ENCODE results near the gene PKM.

PKM gene

DNA sequence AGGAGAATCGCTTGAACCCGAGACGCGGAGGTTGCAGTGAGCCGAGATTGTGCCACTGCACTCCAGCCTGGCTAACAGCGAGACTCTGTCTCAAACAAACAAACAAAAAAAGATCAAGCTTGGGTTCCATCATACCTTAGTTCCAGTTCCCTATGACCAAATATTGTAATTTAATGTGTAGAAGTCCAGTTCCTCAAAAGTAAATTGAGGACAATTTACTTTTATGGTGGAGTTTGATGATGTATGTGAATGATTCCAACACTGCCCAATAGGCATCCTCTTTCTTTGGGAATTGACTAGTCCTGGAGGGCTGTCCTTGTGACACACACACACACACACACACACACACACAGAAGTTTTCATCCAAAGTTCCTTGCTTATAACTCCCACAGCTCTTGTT, 2.8 kb upstream of the PKM start:
- DNase-seq, result no peak

DNA sequence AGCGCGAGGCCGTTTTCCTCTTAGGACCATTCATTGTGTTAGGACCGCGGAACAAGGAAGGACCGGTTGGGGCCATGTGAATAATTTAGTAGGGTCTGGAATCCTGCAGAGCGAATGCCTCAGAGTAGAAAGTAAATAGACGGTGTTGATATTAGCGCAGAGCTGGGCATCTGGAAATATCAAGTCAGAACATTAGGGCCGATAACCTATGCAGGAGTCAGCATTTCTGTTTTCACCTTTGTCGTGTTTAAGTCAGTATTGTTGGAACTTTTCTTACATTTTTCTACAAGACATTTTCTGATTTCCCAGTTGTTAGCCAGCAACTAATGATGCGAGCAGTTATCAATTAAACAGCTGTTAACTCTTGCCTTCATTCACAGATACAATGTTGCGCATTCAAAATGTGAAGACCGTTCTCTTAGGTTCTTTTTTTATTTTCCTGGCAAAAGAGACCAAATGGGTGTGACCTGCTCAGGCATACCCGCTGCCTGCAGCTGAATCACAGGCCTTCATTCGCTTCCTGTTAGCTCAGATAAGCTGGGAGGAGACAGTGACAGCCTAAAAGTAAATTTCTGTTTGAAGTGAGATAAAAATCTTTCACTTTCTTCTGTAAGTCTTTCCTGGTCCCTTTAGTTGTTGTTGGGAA, 966 bp upstream of the PKM start:
- DNase-seq, result no peak

GRCh38 chr15:72230197-72231065, 559 bp downstream of the PKM start:
- peak; percentile 42 for DNase-seq

DNA sequence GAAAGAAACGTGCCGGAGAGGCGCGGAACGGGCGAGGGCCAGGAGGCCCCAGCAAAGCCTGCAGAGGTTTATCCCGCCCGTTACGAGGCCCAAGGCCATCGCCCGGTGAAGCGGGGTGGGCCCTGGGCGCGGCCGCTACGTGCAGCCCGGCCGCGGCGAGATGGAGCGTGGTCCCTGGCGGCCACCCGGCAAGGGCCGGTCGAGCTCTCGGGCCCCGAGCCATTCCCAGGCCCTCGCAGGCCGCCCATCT, 1.1 kb downstream of the PKM start:
- no peak for DNase-seq

GRCh38 chr15:72229076-72229946, 1.7 kb downstream of the PKM start:
- no peak for DNase-seq

- DNase-seq, result no peak
These were observed 3.3 kb downstream of the PKM start for GRCh38 chr15:72227720-72228119.

- DNase-seq, result no peak
These were observed 3.8 kb downstream of the PKM start for GRCh38 chr15:72227192-72227586.

- DNase-seq, result no peak
These were observed 7.7 kb downstream of the PKM start for GRCh38 chr15:72223278-72223677.

DNA sequence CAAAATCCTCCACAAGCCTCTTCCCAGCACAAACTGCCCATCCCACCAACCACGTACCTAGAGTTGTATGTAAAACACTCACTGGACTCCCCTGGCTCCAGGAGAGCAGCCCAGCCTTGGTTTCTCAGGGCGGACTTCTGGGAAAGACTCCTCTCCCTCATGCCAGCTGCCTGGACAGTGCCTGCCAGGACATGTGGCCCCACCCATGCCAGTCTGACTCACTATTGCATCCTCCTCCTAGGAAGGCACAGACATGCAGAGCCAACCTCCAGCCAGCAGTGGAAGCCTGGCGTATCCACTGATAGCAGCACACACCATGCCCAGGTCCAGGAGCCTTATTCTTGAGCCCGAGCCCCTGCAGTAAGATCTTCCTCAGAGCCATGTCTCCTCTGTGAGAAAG, 8.6 kb downstream of the PKM start:
- peak; percentile 63 for DNase-seq

DNA sequence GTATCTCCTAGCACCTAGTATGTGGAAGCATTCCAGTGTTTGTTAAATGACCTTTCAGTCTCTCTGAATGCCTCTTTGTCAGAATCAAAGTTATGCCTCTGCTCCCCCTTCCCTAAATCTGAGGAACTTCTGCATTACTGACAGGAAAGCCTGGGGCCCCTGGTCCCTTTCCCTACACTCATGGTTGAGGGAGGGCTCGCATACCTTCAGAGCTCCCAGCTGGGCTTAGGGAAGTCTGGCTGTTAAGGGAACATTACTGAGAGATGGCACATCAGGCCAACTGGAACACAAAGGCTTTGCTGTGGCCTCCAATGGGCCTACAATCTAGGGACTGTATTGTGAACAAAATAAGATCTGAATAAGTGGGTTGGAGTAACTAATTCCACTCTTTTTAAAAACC, 10.3 kb downstream of the PKM start:
- no peak for DNase-seq

DNA sequence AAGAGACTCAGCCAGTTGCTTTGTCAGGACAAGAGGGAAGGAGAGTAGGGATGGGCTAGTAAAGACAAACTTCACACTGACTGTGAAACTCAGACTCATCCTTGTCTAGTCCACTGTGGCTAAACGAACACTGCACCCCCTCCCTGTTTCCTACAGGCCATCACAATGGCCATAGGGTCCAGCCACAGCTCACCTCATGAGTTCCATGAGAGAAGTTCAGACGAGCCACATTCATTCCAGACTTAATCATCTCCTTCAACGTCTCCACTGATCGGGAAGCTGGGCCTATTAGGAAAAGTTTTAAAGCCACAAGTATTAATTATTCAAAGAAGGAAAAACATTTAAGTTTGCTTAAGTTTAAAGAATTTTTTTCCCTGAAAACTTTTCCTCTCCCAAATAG, 13.8 kb downstream of the PKM start:
- DNase-seq, result no peak

GRCh38 chr15:72216079-72216478, 14.9 kb downstream of the PKM start:
- DNase-seq, result no peak

DNA sequence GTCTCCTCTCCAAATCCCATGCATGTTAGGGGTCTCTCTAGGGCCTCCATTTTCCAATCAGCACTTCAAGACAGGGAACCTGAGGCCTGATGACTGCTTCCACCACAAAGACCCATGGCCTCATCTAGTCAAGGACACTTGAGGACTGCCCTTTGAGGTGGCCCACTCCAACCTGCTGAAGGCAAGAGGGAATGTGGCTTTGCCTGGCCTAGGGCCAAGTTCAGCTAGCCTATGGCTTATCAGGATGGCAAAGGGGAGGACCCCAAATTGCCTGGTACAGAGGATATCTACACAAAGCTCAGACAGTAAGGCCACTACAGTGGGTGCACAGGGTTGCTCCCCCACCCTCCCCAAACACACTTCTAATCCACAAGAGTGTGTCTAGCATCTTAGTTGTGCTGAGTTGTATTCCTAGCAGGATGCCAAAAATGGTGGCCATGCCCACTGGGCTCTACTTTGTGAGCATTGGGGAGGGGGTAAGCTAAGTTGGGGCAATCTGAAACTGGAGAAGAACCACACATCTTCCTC, 23.4 kb downstream of the PKM start:
- no peak for DNase-seq

DNA sequence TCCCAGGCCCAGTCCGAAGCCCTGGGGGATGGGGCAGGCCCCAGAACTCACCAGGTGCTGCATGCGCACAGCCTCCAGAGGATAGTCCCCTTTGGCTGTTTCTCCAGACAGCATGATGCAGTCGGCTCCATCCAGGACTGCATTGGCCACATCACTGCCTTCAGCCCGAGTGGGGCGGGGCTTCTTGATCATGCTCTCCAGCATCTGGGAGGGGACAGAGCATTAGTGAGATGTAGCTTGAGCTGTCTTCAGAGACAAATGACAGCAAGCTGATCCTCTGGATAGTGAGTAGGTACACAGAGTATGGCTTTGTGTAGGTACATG, 24.4 kb downstream of the PKM start:
- DNase-seq, result no peak

GRCh38 chr15:72205896-72206676, 24.9 kb downstream of the PKM start:
- no peak for DNase-seq

DNA sequence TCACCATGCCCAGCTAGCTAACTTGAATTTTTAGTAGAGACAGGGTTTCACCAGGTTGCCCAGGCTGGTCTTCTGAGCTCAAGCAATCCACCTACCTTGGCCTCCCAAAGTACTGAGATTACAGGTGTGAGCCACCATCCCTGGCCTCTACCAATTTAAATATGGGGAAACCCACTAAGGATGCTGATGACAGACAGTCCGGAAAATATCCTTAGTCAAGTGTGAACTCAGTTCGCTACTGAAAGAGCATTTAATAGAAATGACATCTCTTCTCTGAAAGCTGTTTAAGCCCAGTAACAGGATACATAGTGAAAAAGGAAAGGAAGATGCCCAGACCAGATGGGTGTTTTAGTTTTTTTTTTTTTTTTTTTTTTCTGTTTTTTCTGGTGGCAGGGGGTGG, 25.7 kb downstream of the PKM start:
- no peak for DNase-seq

DNA sequence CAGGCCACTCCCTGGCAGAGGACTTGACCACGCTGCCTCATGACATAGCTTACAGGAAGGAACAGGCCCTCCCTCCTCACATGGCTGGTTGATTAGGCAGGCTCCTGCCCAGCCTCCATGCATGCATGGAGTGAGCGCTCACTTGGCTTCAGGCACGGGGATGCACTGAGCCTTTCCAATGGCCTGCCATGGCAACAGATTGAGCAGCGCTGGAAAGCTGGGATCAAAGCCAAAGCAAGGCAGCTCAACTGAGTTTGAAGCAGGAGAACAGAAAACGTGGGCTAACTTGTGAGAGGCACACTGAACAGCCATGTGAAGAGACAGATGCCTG, 27.5 kb downstream of the PKM start:
- DNase-seq, result no peak

- no peak for DNase-seq
These were observed 28.0 kb downstream of the PKM start for GRCh38 chr15:72202801-72203506.

- DNase-seq, result no peak
These were observed 28.7 kb downstream of the PKM start for GRCh38 chr15:72202302-72202701.

- DNase-seq, result no peak
These were observed 29.5 kb downstream of the PKM start for GRCh38 chr15:72201391-72201921.

DNA sequence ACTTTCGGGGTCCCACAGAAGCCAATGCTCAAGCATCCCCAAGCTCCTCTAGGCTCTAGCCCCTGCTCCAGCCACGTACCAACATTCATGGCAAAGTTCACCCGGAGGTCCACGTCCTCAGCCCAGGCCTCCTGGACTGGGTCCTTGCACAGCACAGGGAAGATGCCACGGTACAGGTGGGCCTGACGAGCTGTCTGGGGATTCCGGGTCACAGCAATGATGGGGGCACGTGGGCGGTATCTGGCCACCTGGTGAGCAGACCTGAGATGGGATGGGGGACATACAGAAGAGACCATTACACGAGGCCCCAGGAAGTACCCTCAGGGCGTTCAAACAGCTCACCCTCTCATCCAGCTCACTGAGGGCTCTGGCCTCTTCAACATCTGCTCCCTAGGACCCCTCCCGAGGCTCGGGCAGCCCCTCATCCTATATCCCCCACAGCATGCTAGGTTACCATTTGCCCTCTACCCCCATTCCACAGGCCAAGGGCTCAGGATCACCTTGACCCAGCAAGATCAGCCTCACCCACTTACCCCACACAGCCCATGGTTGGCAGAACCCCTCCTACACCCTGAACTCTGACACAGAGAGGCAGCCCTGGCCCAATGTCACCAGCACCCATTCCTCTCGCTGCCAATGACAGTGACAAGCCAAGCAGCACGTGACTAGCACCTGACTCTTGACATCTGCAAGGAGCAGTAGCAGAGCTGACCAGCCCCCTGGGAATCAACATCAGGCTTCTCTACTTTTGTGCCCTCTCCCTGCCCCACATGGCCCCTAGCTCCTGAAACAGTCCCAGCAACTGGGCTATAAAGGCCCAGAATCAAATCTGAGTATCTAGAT, 30.4 kb downstream of the PKM start:
- DNase-seq, result no peak

Data from 8988T (cell line).